Osteocyte (in vitro differentiated cells): ENCODE measurements around the gene RGS19. TPM values are rescaled to one million over a fixed set of nuclear protein-coding genes. Genes with fewer than 3 reads are reported as not detected.

Experiments used
- DNase-seq: peaks from one replicate; pipeline ENCODE4 v3.0.0; 2021; ENCODE audit warnings: mixed read lengths; ENCODE audit not compliant: unreplicated experiment; ENCODE audit errors: extremely low spot score
- H3K27ac Mint-ChIP-seq: one replicate; pipeline ENCODE4 v1.8.0; 2021; ENCODE audit warnings: mild to moderate bottlenecking, mixed read lengths; ENCODE audit not compliant: unreplicated experiment
- H3K27me3 Mint-ChIP-seq: one replicate; pipeline ENCODE4 v1.8.0; 2021; ENCODE audit warnings: mixed read lengths; ENCODE audit not compliant: unreplicated experiment
- H3K36me3 Mint-ChIP-seq: one replicate; pipeline ENCODE4 v1.8.0; 2021; ENCODE audit warnings: mixed read lengths; ENCODE audit not compliant: unreplicated experiment
- H3K4me1 Mint-ChIP-seq: one replicate; pipeline ENCODE4 v1.8.0; 2021; ENCODE audit warnings: mixed read lengths; ENCODE audit not compliant: unreplicated experiment
- H3K4me3 Mint-ChIP-seq: one replicate; pipeline ENCODE4 v1.8.0; 2021; ENCODE audit warnings: mild to moderate bottlenecking, moderate library complexity, mixed read lengths; ENCODE audit not compliant: unreplicated experiment
- H3K9me3 Mint-ChIP-seq: one replicate; pipeline ENCODE4 v1.8.0; 2021; ENCODE audit warnings: mixed read lengths; ENCODE audit not compliant: unreplicated experiment
- total RNA-seq: library from RNA; stranded (reverse); gene quantifications from 2 replicates; pipeline ENCODE4 v1.2.1, GENCODE V29; 2021
- TF ChIP-seq, protein P1 (sequence below): fragments of 200-600 bp; sonication (generic); IDR thresholded peaks from 2 replicates; pipeline ENCODE4 v1.5.0; 2021; ENCODE audit warnings: antibody characterized with exemption, mild to moderate bottlenecking, moderate library complexity

Gene RGS19
- total RNA-seq, 1 donor from 2014 or later = 8.0 TPM

GRCh38 chr20:64037498-64038213 lies 41.7 kb downstream of the RGS19 start:
- H3K9me3 Mint-ChIP-seq = no peaks in the 10 kb centered on the region
- H3K4me1 Mint-ChIP-seq = peaks cover 19% of the 10 kb centered on the region
- H3K4me3 Mint-ChIP-seq = peak overlapping the region; percentile 44
- H3K36me3 Mint-ChIP-seq = peaks cover 6% of the 10 kb centered on the region
- no peak for DNase-seq
- TF ChIP-seq, protein P1, sequence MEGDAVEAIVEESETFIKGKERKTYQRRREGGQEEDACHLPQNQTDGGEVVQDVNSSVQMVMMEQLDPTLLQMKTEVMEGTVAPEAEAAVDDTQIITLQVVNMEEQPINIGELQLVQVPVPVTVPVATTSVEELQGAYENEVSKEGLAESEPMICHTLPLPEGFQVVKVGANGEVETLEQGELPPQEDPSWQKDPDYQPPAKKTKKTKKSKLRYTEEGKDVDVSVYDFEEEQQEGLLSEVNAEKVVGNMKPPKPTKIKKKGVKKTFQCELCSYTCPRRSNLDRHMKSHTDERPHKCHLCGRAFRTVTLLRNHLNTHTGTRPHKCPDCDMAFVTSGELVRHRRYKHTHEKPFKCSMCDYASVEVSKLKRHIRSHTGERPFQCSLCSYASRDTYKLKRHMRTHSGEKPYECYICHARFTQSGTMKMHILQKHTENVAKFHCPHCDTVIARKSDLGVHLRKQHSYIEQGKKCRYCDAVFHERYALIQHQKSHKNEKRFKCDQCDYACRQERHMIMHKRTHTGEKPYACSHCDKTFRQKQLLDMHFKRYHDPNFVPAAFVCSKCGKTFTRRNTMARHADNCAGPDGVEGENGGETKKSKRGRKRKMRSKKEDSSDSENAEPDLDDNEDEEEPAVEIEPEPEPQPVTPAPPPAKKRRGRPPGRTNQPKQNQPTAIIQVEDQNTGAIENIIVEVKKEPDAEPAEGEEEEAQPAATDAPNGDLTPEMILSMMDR = no peak
- no peak overlapping the region for H3K27ac Mint-ChIP-seq
- H3K27me3 Mint-ChIP-seq = peaks cover 9% of the 10 kb centered on the region

GRCh38 chr20:64037199-64037497 lies 42.2 kb downstream of the RGS19 start:
- H3K4me1 Mint-ChIP-seq = peaks cover 18% of the 10 kb centered on the region
- no peak overlapping the region for H3K27ac Mint-ChIP-seq
- no peaks in the 10 kb centered on the region for H3K9me3 Mint-ChIP-seq
- H3K4me3 Mint-ChIP-seq = no peak overlapping the region
- no peak for DNase-seq
- TF ChIP-seq, protein P1 = no peak
- peaks cover 9% of the 10 kb centered on the region for H3K27me3 Mint-ChIP-seq
- peaks cover 9% of the 10 kb centered on the region for H3K36me3 Mint-ChIP-seq

- Mint-ChIP-seq H3K27me3 (peaks cover 9% of the 10 kb centered on the region), H3K9me3 (no peaks in the 10 kb centered on the region), H3K4me3 (no peak overlapping the region), H3K4me1 (peaks cover 15% of the 10 kb centered on the region), H3K36me3 (peaks cover 9% of the 10 kb centered on the region), H3K27ac (no peak overlapping the region)
- TF ChIP-seq, protein P1 = no peak
- no peak for DNase-seq
These were observed 42.7 kb downstream of the RGS19 start for GRCh38 chr20:64036346-64037198.

GRCh38 chr20:64035933-64036345 lies 43.4 kb downstream of the RGS19 start, which contains the start of gene C20orf204:
TSS of gene C20orf204 (plus strand) at chr20:64036182. CDS start at chr20:64036324, 142 bp downstream.
- H3K9me3 Mint-ChIP-seq = no peaks in the 10 kb centered on the region
- H3K27ac Mint-ChIP-seq = no peak within 1 kb of the TSS
- H3K4me1 Mint-ChIP-seq = peaks cover 13% of the 10 kb centered on the region
- peaks cover 7% of the 10 kb centered on the region for H3K27me3 Mint-ChIP-seq
- peaks cover 12% of the 10 kb centered on the region for H3K36me3 Mint-ChIP-seq
- TF ChIP-seq, protein P1 = no peak
- no peak within 1 kb of the TSS for H3K4me3 Mint-ChIP-seq
- no peak for DNase-seq
